ENCODE results near the gene GHITM. TPM values are rescaled to one million over a fixed set of nuclear protein-coding genes. Genes with fewer than 3 reads are reported as not detected.
"Not testable (repeated sequence)": the region's sequence is repeated elsewhere in the genome, so short reads cannot be mapped to it uniquely, and the experiment has no call there.

GHITM gene
- polyA plus RNA-seq, 1 donor from 2014 or later, result 226 TPM

DNA sequence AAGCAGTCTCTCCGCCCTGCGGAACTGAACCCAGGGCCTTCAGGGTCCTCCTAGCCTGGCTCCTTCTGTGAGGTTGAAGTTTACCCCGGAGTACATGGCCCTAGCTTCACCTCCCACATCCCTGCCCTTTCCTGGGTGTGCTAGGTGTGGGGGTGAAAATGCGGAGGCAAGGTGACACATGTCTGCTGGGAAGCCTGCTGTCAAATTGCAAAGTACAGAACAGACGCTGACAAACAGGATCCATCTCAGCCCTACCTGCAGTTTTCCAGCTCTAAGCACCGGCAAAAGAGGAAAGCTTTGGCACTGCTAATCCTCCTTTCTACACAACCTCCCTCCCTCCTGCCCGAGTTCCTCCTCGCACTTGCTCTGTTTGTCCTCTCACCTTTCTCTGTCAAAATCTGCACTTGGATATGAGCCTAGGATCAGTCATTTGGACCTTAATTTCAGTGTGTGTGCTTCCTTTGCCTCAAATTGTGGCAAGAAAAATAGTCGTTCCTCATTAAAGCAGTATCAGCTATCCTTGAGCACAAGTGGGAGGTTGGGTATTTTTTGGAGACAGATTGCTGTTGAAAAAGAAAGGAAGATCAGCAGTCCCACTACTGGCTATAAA, 19.9 kb downstream of the GHITM start:
- Mint-ChIP-seq H3K27me3 (peaks cover 1% of the 10 kb centered on the region), H3K27ac (no peak overlapping the region), H3K4me1 (peaks cover 9 to 13% (median 10%) of the 10 kb centered on the region in 3 donors), H3K4me3 (no peak overlapping the region), H3K9me3 (no peaks in the 10 kb centered on the region), H3K36me3 (peaks cover 2% of the 10 kb centered on the region)

DNA sequence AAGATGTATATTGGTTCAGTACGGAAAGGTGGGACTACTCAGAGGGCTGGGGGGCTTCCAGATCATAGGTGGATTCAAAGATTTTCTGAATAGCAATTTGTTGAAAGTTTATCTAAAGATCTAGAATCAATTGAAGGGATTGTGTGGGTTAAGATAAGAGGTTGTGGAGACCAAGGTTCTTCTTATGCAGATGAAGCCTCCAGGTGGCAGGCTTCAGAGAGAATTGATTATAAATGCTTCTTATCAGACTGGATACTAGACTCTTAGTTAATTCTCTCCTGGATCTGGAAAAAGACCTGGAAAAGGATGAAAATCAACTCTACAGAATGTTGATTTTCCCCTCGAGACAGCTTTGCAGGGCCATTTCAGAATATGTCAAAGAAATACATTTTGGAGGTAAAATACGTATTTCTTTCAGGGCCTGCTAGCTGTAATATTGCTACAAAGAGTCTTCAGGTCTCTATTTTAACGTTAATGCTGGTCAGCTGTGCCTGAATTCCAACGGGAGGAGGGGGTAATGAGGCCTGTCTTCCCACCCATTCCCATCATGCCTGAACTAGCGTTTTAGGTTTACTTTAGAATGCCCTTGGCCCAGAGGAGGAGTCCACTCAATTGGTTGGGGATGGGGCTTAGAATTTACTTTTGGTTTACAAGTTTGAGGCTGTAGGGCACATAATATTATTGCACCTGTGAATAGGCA, 21.5 kb downstream of the GHITM start:
- no peaks in the 10 kb centered on the region for H3K9me3 Mint-ChIP-seq
- peaks cover 8% of the 10 kb centered on the region for H3K27me3 Mint-ChIP-seq
- no peak overlapping the region for H3K27ac Mint-ChIP-seq
- peaks cover under 1% of the 10 kb centered on the region for H3K36me3 Mint-ChIP-seq
- H3K4me1 Mint-ChIP-seq, result peaks cover 10 to 19% (median 18%) of the 10 kb centered on the region in 3 donors
- no peak overlapping the region for H3K4me3 Mint-ChIP-seq

GRCh38 chr10:84163996-84164395, 24.7 kb downstream of the GHITM start:
- H3K4me1 Mint-ChIP-seq, result peaks cover 4 to 15% (median 10%) of the 10 kb centered on the region in 3 donors
- peaks cover 10% of the 10 kb centered on the region for H3K27me3 Mint-ChIP-seq
- H3K4me3 Mint-ChIP-seq, result peak overlapping the region in 1 of 4 donors; percentile 78
- no peak overlapping the region for H3K27ac Mint-ChIP-seq
- peaks cover 0 to 6% (median 0%) of the 10 kb centered on the region in 3 donors for H3K9me3 Mint-ChIP-seq
- peaks cover 2% of the 10 kb centered on the region for H3K36me3 Mint-ChIP-seq

GRCh38 chr10:84164442-84164841, 25.1 kb downstream of the GHITM start:
- Mint-ChIP-seq H3K4me1 (peaks cover 4 to 15% (median 10%) of the 10 kb centered on the region in 3 donors), H3K27me3 (peaks cover 10% of the 10 kb centered on the region), H3K9me3 (peaks cover 0 to 6% (median 0%) of the 10 kb centered on the region in 3 donors), H3K27ac (no peak overlapping the region), H3K36me3 (peaks cover 2% of the 10 kb centered on the region), H3K4me3 (peak overlapping the region in 2 of 4 donors; percentile 41 to 83)

- Mint-ChIP-seq H3K4me1 (peaks cover 6 to 20% (median 14%) of the 10 kb centered on the region in 3 donors), H3K9me3 (peaks cover 0 to 8% (median 0%) of the 10 kb centered on the region in 3 donors), H3K4me3 (peak overlapping the region in 2 of 4 donors; percentile 41 to 57), H3K27ac (peak overlapping the region in 2 of 3 donors; percentile 5 to 46), H3K27me3 (peaks cover 10% of the 10 kb centered on the region), H3K36me3 (peaks cover 2% of the 10 kb centered on the region)
These were observed 27.4 kb downstream of the GHITM start for GRCh38 chr10:84166620-84167288.

GRCh38 chr10:84167289-84167653, 28.0 kb downstream of the GHITM start:
- H3K27me3 Mint-ChIP-seq, H3K9me3 Mint-ChIP-seq, H3K36me3 Mint-ChIP-seq: not testable (repeated sequence)
- Mint-ChIP-seq H3K4me1 (peaks cover 12 to 24% (median 19%) of the 10 kb centered on the region in 3 donors), H3K27ac (peak overlapping the region in 2 of 3 donors; percentile 5 to 46), H3K4me3 (peak overlapping the region in 1 of 4 donors; percentile 17)

DNA sequence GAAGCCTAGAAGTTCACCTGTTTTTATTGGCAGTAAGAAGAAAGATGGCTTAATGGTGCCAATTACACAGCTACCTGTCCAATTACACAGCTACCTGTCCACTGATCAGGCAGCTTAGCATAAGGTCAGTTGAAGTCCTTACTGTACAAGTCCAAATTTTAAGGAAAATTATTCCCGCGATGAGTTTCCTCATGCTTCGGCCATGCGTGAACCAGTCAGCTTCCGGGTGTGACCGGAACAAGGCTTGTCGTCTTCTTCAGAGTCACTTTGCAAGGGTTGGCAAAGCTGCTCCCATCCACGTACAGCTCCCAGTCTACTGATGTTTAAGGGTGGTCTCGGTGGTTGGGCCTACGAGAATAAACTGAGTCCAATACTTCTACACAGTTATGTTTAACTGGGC, 29.1 kb downstream of the GHITM start:
- not testable (repeated sequence) for H3K9me3 Mint-ChIP-seq, H3K27ac Mint-ChIP-seq, H3K27me3 Mint-ChIP-seq, H3K36me3 Mint-ChIP-seq
- peak overlapping the region in 2 of 4 donors; percentile 23 to 54 for H3K4me3 Mint-ChIP-seq
- peaks cover 14 to 32% (median 25%) of the 10 kb centered on the region in 3 donors for H3K4me1 Mint-ChIP-seq

DNA sequence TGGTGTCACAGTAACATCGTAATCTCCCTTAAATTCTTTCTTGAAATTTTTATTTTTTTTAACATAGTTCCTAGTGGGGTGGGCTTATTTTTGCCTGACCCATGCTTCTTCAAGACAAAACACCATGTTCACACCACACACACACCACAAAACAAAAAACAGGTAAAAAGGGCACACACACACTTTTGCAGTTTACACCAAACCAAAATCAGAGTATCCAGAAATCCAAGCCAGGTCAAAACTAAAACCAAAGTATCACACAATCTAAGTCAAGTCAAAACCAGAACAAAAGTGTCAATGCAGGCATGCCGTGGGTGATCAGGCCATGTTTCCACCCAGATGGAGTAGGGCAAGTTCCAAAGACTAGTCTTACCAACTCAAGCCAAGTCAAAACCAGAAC, 31.9 kb downstream of the GHITM start:
- peak overlapping the region in 3 of 4 donors; percentile 50 to 83 (median 65) for H3K4me3 Mint-ChIP-seq
- H3K4me1 Mint-ChIP-seq, result peaks cover 10 to 19% (median 17%) of the 10 kb centered on the region in 3 donors
- H3K9me3 Mint-ChIP-seq, H3K27me3 Mint-ChIP-seq, H3K36me3 Mint-ChIP-seq: not testable (repeated sequence)
- peak overlapping the region; percentile 81 to 97 (median 90) for H3K27ac Mint-ChIP-seq

GRCh38 chr10:84171700-84172466, 32.6 kb downstream of the GHITM start:
- not testable (repeated sequence) for H3K36me3 Mint-ChIP-seq, H3K9me3 Mint-ChIP-seq, H3K27me3 Mint-ChIP-seq
- peak overlapping the region in 3 of 4 donors; percentile 13 to 83 (median 65) for H3K4me3 Mint-ChIP-seq
- H3K4me1 Mint-ChIP-seq, result peaks cover 14 to 22% (median 20%) of the 10 kb centered on the region in 3 donors
- H3K27ac Mint-ChIP-seq, result peak overlapping the region; percentile 81 to 97 (median 90)

GRCh38 chr10:84172467-84173356, 33.4 kb downstream of the GHITM start:
- Mint-ChIP-seq H3K4me3 (peak overlapping the region in 2 of 4 donors; percentile 13 to 68), H3K4me1 (peaks cover 14 to 23% (median 21%) of the 10 kb centered on the region in 3 donors), H3K27ac (peak overlapping the region; percentile 81 to 97 (median 90)), H3K36me3 (peaks cover 6% of the 10 kb centered on the region), H3K9me3 (peaks cover 0 to 2% (median 0%) of the 10 kb centered on the region in 3 donors), H3K27me3 (peaks cover 2% of the 10 kb centered on the region)

- peaks cover 6% of the 10 kb centered on the region for H3K36me3 Mint-ChIP-seq
- H3K4me3 Mint-ChIP-seq, result peak within 1 kb of the TSS in 1 of 4 donors; percentile 68
- H3K27me3 Mint-ChIP-seq, result peaks cover 2% of the 10 kb centered on the region
- peaks cover 0 to 2% (median 0%) of the 10 kb centered on the region in 3 donors for H3K9me3 Mint-ChIP-seq
- H3K27ac Mint-ChIP-seq, result peak within 1 kb of the TSS; percentile 81 to 97 (median 81)
- H3K4me1 Mint-ChIP-seq, result peaks cover 14 to 21% (median 20%) of the 10 kb centered on the region in 3 donors
These were observed 34.2 kb downstream of the GHITM start, which contains the start of gene GPR15LG for GRCh38 chr10:84173501-84173929. Gene GPR15LG, plus strand, starts transcription at chr10:84173801. Its CDS starts 51 bp downstream, at chr10:84173852.

DNA sequence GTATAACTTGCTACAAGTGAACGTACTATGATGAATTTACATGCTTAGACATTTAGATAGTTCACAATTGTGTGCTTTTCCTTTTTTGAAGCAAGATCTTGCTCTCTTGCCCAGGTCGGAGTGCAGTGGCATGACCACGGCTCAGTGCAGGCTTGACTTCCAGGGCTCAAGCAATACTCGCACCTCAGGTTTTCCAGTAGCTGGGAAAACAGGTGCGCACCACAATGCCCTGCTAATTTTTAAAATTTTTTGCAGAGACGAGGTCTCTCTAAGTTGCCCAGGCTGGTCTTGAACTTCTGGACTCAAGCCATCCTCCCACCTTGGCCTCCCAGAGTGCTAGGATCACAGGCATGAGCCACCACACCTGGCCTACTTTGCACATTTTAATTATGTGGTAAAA, 36.1 kb downstream of the GHITM start:
- Mint-ChIP-seq H3K4me1 (peaks cover 14 to 21% (median 20%) of the 10 kb centered on the region in 3 donors), H3K27me3 (peaks cover 2% of the 10 kb centered on the region), H3K9me3 (peaks cover 0 to 2% (median 0%) of the 10 kb centered on the region in 3 donors), H3K27ac (no peak overlapping the region), H3K4me3 (no peak overlapping the region), H3K36me3 (peaks cover 6% of the 10 kb centered on the region)

GRCh38 chr10:84176351-84176750, 37.0 kb downstream of the GHITM start:
- Mint-ChIP-seq H3K27me3 (peaks cover 2% of the 10 kb centered on the region), H3K4me1 (peaks cover 14 to 19% (median 18%) of the 10 kb centered on the region in 3 donors), H3K36me3 (peaks cover 6% of the 10 kb centered on the region), H3K9me3 (peaks cover 0 to 2% (median 0%) of the 10 kb centered on the region in 3 donors), H3K4me3 (no peak overlapping the region), H3K27ac (peak overlapping the region; percentile 72 to 94 (median 89))
